GM18505 (cell line): ENCODE data around the gene ZFAND3.
"Not testable (repeated sequence)": the region's sequence is repeated elsewhere in the genome, so short reads cannot be mapped to it uniquely, and the experiment has no call there.

ENCODE experiments used
- ATAC-seq: cut with Tn5 transposase; IDR thresholded peaks from one replicate; pipeline ENCODE4 v1.9.1; 2021; ENCODE audit not compliant: unreplicated experiment
- POLR2A ChIP-seq: IDR thresholded peaks from 4 replicates; pipeline ENCODE4 v1.6.1; 2011; ENCODE audit warnings: borderline replicate concordance; ENCODE audit not compliant: insufficient read depth, insufficient read length; ENCODE audit errors: extremely low read depth

Gene ZFAND3

GRCh38 chr6:37985355-37985754 is 165.8 kb downstream of the ZFAND3 start:
- no peak for ATAC-seq
- no peak for TF ChIP-seq POLR2A

DNA sequence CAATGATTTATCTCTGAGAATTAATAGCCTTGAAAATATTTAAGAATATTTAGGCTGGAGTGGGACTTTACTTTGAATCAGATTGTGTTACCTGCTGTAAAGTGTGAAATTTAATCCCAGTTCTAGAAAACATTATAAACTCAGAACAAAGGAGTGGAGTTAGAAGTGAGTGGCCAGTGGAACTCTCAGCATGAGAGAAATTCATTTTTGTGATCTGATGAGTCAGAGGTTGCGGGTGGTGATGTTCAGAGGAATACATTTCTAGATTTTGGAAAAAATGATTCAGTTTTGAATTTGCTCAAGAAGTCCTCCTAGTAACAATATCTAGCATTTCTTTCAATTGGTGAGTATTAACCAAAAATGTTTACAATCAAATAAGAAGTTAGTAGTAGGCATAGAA is 167.5 kb downstream of the ZFAND3 start:
- TF ChIP-seq POLR2A, result no peak
- ATAC-seq, result no peak

GRCh38 chr6:37987559-37987958 is 168.0 kb downstream of the ZFAND3 start:
- no peak for ATAC-seq
- TF ChIP-seq POLR2A, result no peak

GRCh38 chr6:37988127-37988526 is 168.6 kb downstream of the ZFAND3 start:
- no peak for ATAC-seq

GRCh38 chr6:37988696-37989095 is 169.2 kb downstream of the ZFAND3 start:
- ATAC-seq, result no peak

More at GRCh38 chr6:37988127-37988526, 168.6 kb downstream of the ZFAND3 start:
- TF ChIP-seq POLR2A, result no peak

DNA sequence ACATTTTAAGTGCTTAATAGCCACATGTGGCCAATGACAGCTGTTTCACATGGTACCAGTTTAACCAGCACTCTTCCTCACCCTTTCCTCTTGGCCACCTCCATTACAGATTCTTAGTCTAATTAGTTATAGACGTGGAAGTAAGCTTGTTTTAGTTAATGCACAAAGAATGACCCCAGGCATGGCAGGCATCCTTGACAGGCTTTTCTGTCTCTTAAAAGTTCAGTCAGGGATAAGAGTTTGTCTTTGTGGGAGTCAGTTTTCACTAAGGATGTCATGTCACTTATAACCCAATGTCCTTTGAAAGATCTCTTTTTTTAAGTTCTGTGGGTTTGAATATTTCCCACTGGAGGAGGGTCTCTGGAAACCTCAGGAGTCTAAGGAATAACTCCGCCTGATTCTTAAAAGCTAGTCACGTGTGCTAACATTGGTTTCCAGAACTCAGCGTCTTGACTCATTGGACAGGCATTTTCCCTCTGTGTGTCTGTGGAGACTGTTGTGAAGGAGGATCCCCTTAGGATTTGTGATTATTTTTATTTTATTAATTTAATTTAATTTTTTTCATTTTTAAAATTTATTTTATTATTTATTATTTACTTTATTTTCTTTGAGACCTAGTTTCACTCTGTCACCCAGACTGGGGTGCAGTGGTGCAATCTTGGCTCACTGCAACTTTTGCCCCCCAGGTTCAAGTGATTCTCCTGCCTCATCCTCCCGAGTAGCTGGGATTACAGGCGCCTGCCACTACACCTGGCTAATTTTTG is 171.4 kb downstream of the ZFAND3 start:
- ATAC-seq, result no peak
- no peak for TF ChIP-seq POLR2A

More at GRCh38 chr6:37988696-37989095, 169.2 kb downstream of the ZFAND3 start:
- no peak for TF ChIP-seq POLR2A

DNA sequence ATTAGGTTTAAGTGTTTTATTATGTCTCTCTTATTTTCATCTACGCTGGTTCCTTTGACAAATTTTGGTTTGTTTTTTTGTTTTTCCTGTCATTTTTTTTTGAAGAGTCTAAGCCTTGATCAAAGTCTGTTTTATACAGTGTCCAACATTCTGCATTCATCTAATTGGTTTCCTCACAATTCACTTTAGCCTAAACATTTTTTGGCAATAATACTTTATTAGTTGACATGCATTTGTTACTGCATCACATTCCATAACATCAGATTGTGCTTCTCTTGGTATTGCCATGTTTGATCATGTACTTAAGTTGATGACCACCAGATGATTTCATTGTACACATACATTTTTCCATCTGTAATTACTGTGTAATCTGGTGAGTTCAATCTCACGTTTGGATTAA is 173.2 kb downstream of the ZFAND3 start:
- no peak for TF ChIP-seq POLR2A

GRCh38 chr6:37993194-37993593 is 173.7 kb downstream of the ZFAND3 start:
- ATAC-seq, result not testable (repeated sequence)

More for the DNA sequence above, 173.2 kb downstream of the ZFAND3 start:
- no peak for ATAC-seq

GRCh38 chr6:37993596-37993995 is 174.1 kb downstream of the ZFAND3 start:
- ATAC-seq, result no peak
- no peak for TF ChIP-seq POLR2A

GRCh38 chr6:37994223-37994622 is 174.7 kb downstream of the ZFAND3 start:
- no peak for ATAC-seq
- no peak for TF ChIP-seq POLR2A

- TF ChIP-seq POLR2A, result no peak
- no peak for ATAC-seq
These were observed 178.8 kb downstream of the ZFAND3 start for GRCh38 chr6:37998366-37998765.

- ATAC-seq, result no peak
- no peak for TF ChIP-seq POLR2A
These were observed 181.9 kb downstream of the ZFAND3 start for GRCh38 chr6:38001386-38001785.

GRCh38 chr6:38004908-38005307 is 185.4 kb downstream of the ZFAND3 start:
- TF ChIP-seq POLR2A, result no peak
- ATAC-seq, result no peak

GRCh38 chr6:38011937-38012336 is 192.4 kb downstream of the ZFAND3 start:
- TF ChIP-seq POLR2A, result no peak

More at GRCh38 chr6:38011937-38012336, 192.4 kb downstream of the ZFAND3 start:
- no peak for ATAC-seq
